NT2/D1 (cell line): ENCODE data around the gene S100PBP.

Source experiments
- SUZ12 ChIP-seq: IDR thresholded peaks from 2 replicates; pipeline ENCODE4 v1.6.1; 2011; ENCODE audit not compliant: insufficient read length, insufficient read depth; ENCODE audit errors: extremely low read depth
- YY1 ChIP-seq: IDR thresholded peaks from 2 replicates; pipeline ENCODE4 v1.6.1; 2011; ENCODE audit not compliant: insufficient read length, insufficient read depth

DNA sequence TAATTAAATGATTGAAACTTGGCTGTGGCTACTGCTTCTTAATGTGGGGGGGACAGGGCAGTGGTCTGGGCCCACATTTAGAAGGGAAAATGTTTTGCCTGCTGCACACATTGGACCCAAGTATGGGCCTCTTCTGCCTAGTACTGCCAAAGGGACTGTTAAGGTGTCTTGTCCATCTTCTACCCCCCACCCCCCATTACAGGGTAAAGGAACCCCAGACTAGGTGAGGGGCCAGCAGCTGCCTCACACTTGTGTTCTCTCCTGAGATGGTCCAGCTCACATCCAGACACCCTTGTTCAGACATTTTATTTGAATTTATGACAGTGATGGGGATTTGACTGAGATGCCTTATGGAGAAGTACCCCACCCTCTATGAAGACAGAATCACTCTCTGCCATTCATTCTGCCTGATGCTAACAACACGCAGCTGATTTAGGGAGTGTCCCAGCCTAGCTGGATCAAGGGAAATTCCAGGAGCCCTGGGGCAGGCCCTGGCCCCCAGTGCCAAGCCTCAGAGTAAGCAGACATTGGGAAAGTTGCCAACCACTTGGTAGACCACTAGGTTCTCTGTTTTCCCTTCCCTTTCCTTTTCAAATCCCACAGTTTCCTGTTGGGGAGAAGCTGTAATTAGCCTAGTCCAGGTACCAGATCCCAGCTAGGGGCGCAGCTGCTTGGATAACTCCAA lies 42.4 kb upstream of the S100PBP start:
- TF ChIP-seq SUZ12, result no peak
- no peak for TF ChIP-seq YY1
